Left lung (tissue), 10 donors: ENCODE data around the gene TBXAS1. TPM values are rescaled to one million over a fixed set of nuclear protein-coding genes. Genes with fewer than 3 reads are reported as not detected.

Experiments
- ATAC-seq: fragments of 200-7000 bp; cut with Tn5 transposase; one replicate; pipeline ENCODE4 v1.9.1; 2020; ENCODE audit warnings: moderate library complexity
- DNase-seq, 4 donors: peaks; one replicate each; pipeline ENCODE4 v3.0.0-alpha.2; 2013 to 2020
- H3K27ac ChIP-seq, 2 donors: fragments of 200-600 bp; sonication (generic) in 1 of 2; one replicate each; pipeline versions ENCODE4 v1.5.0 to v1.8.0; 2020 to 2021
- H3K27me3 ChIP-seq, 2 donors: fragments of 200-600 bp; sonication (generic) in 1 of 2; one replicate each; pipeline versions ENCODE4 v1.5.0 to v1.8.0; 2020 to 2021
- H3K36me3 ChIP-seq, 2 donors: fragments of 200-600 bp; sonication (generic) in 1 of 2; one replicate each; pipeline versions ENCODE4 v1.5.0 to v1.8.0; 2020 to 2021
- H3K4me1 ChIP-seq, 2 donors: fragments of 200-600 bp; one replicate each; pipeline ENCODE4 v1.8.0; 2021
- H3K4me3 ChIP-seq, 2 donors: fragments of 200-600 bp; sonication (generic) in 1 of 2; one replicate each; pipeline versions ENCODE4 v1.5.0 to v1.8.0; 2020 to 2021; ENCODE audit warnings: mild to moderate bottlenecking in 1 of 2
- H3K9me3 ChIP-seq, 2 donors: fragments of 200-600 bp; sonication (generic) in 1 of 2; one replicate each; pipeline versions ENCODE4 v1.5.0 to v1.8.0; 2020 to 2021
- CTCF ChIP-seq, 2 donors: fragments of 200-600 bp; sonication (generic) in 1 of 2; IDR thresholded peaks; one replicate each; pipeline versions ENCODE4 v1.5.0 to v1.8.0; 2021; ENCODE audit warnings: antibody characterized with exemption in 2 of 2
- intact Hi-C, 2 donors: fragments of 100-400 bp; cut with DNase I; formaldehyde crosslinking; loops; one replicate each; pipeline versions ENCODE4 v1.11.2 to v1.14.2; 2022
- polyA plus RNA-seq, 6 donors: library from polyadenylated mRNA; unstranded; fragments of 120-200 nt; gene quantifications; one replicate each; pipeline ENCODE4 v1.2.1, GENCODE V29; 2013; ENCODE audit not compliant: insufficient read length in 6 of 6
- total RNA-seq, 2 donors: library from RNA; stranded (reverse); fragmentation: NEBNext Ultra II Directional; extraction: Animal tissue kit (Norgen Biotek cat#: 25700); gene quantifications; one replicate each; pipeline ENCODE4 v1.2.1, GENCODE V29; 2021
- donor health status: DM: no; HTN: yes; CAD: no.
- donor health status: DM: no; HTN: no; CAD: no.

The TBXAS1 gene
- total and polyA plus RNA-seq, 8 donors = 8.2 to 103 (median 9.6) TPM

GRCh38 chr7:139791316-139791715, 37.7 kb upstream of the TBXAS1 start:
- ATAC-seq (no peak), DNase-seq (no peak)
- H3K27me3 ChIP-seq = no peaks in the 10 kb centered on the region
- TF ChIP-seq CTCF (IDR thresholded peaks at IDR 0.05) = no peak
- intact Hi-C loops = no loop called here
- H3K4me1 ChIP-seq = no peaks in the 10 kb centered on the region
- H3K9me3 ChIP-seq = no peaks in the 10 kb centered on the region
- H3K36me3 ChIP-seq = no peaks in the 10 kb centered on the region
- no peak overlapping the region for H3K27ac ChIP-seq
- no peak overlapping the region for H3K4me3 ChIP-seq

- Histone ChIP-seq H3K4me3 (no peak overlapping the region), H3K36me3 (no peaks in the 10 kb centered on the region), H3K9me3 (no peaks in the 10 kb centered on the region), H3K27ac (no peak overlapping the region), H3K27me3 (no peaks in the 10 kb centered on the region), H3K4me1 (peaks cover 0 to 19% of the 10 kb centered on the region in 2 donors)
- ATAC-seq = no peak
- no peak for DNase-seq
- intact Hi-C loops = no loop called here
- TF ChIP-seq CTCF (IDR thresholded peaks at IDR 0.05) = no peak
Measured at GRCh38 chr7:139797607-139798006, 31.5 kb upstream of the TBXAS1 start.

- DNase-seq (no peak), ATAC-seq (no peak)
- intact Hi-C loops = no loop called here
- no peaks in the 10 kb centered on the region for H3K9me3 ChIP-seq
- H3K36me3 ChIP-seq = no peaks in the 10 kb centered on the region
- no peak overlapping the region for H3K27ac ChIP-seq
- no peaks in the 10 kb centered on the region for H3K27me3 ChIP-seq
- no peak for TF ChIP-seq CTCF (IDR thresholded peaks at IDR 0.05)
- peaks cover 0 to 22% of the 10 kb centered on the region in 2 donors for H3K4me1 ChIP-seq
- H3K4me3 ChIP-seq = no peak overlapping the region
Measured at GRCh38 chr7:139798221-139798620, 30.8 kb upstream of the TBXAS1 start.

GRCh38 chr7:139798892-139799291, 30.2 kb upstream of the TBXAS1 start:
- peaks cover 0 to 22% of the 10 kb centered on the region in 2 donors for H3K4me1 ChIP-seq
- intact Hi-C loops = no loop called here
- no peaks in the 10 kb centered on the region for H3K36me3 ChIP-seq
- no peak overlapping the region for H3K4me3 ChIP-seq
- no peaks in the 10 kb centered on the region for H3K27me3 ChIP-seq
- no peak for DNase-seq
- H3K27ac ChIP-seq = no peak overlapping the region
- H3K9me3 ChIP-seq = peaks cover 0 to 5% of the 10 kb centered on the region in 2 donors
- ATAC-seq = no peak
- no peak for TF ChIP-seq CTCF (IDR thresholded peaks at IDR 0.05)

GRCh38 chr7:139799586-139799985, 29.5 kb upstream of the TBXAS1 start:
- peak; percentile 76 for ATAC-seq
- H3K36me3 ChIP-seq = no peaks in the 10 kb centered on the region
- H3K27ac ChIP-seq = peak overlapping the region in 1 of 2 donors; percentile 23
- peaks cover 0 to 22% of the 10 kb centered on the region in 2 donors for H3K4me1 ChIP-seq
- no peaks in the 10 kb centered on the region for H3K27me3 ChIP-seq
- no peak for DNase-seq
- intact Hi-C loops = no loop called here
- H3K4me3 ChIP-seq = no peak overlapping the region
- TF ChIP-seq CTCF (IDR thresholded peaks at IDR 0.05) = no peak
- H3K9me3 ChIP-seq = peaks cover 0 to 6% of the 10 kb centered on the region in 2 donors
